ENCODE measurements around the gene SKA1. TPM values are rescaled to one million over a fixed set of nuclear protein-coding genes. Genes with fewer than 3 reads are reported as not detected.

Gene SKA1
- total and polyA plus RNA-seq, 5 donors from 2014 or later, result 0.10 to 2.2 (median 0.88) TPM

- peaks cover 13 to 16% of the 10 kb centered on the region in 2 experiments for H3K9me3 ChIP-seq (ENCODE audit: control insufficient read depth in 2 of 2, low read length in 2 of 2)
- H3K27me3 ChIP-seq (ENCODE audit: control insufficient read depth, insufficient read depth, low read length), result peaks cover 6% of the 10 kb centered on the region
- DNase-seq (no peak), ATAC-seq (ENCODE audit: low read depth in 2 of 2) (no peak)
- Mint-ChIP-seq H3K36me3 (peaks cover 4% of the 10 kb centered on the region), H3K9me3 (peaks cover 0 to 14% (median 7%) of the 10 kb centered on the region in 7 donors), H3K4me1 (peaks cover 4 to 14% (median 8%) of the 10 kb centered on the region in 4 donors), H3K27me3 (peaks cover 27% of the 10 kb centered on the region), H3K27ac (no peak overlapping the region), H3K4me3 (peak overlapping the region in 1 of 4 donors; percentile 4)
- H3K27ac ChIP-seq (ENCODE audit: insufficient read depth, low read length, poor library complexity, severe bottlenecking), result no peak overlapping the region
- H3K36me3 ChIP-seq (ENCODE audit: control insufficient read depth, insufficient read depth, low read length), result no peaks in the 10 kb centered on the region
- peaks cover 13% of the 10 kb centered on the region for H3K4me1 ChIP-seq (ENCODE audit: control insufficient read depth, insufficient read depth, low read length, poor library complexity, severe bottlenecking)
- no peak overlapping the region for H3K4me3 ChIP-seq (ENCODE audit: low read depth, low read length)
Observed at GRCh38 chr18:50372743-50373142, 2.1 kb upstream of the SKA1 start.

DNA sequence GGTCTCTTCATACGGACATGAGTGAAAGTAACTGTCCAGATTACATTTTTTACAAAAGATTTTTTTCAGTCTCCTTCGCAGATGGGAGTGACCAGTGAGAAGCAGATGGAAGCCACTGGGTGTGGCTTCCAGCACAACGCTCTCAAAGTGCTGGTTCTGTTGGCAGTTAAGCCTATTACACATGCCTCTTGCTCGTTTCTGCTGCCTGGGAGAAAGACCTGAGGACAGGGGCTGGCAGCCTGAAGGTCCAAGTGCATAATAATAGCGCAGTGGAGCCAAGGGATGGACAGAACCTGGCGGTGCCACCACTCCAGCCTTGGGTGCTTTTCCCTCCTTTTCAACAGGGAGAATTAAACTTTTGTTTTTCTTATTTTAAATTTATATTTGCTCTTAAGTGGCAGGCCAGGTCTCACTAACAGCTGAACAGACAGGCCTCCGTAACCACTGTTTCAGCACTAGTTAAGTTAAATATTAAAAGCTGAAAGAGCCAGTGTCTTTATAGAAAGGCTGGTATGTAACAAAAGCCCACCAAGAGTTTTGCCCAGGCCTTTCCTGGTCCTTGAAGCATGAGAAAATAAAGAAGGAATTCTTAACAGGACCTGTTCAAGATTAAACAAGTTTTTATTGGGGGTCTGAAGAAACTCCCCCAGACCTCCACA is 1.2 kb upstream of the SKA1 start:
- H3K4me1 ChIP-seq (ENCODE audit: control insufficient read depth, insufficient read depth, low read length, poor library complexity, severe bottlenecking), result peaks cover 13% of the 10 kb centered on the region
- H3K9me3 ChIP-seq (ENCODE audit: control insufficient read depth in 2 of 2, low read length in 2 of 2), result peaks cover 13 to 16% of the 10 kb centered on the region in 2 experiments
- peak overlapping the region in 2 of 4 donors; percentile 78 to 91 for H3K4me3 Mint-ChIP-seq
- peaks cover 23% of the 10 kb centered on the region for H3K27me3 Mint-ChIP-seq
- H3K36me3 Mint-ChIP-seq, result peaks cover 4% of the 10 kb centered on the region
- no peaks in the 10 kb centered on the region for H3K36me3 ChIP-seq (ENCODE audit: control insufficient read depth, insufficient read depth, low read length)
- peak overlapping the region in 1 of 3 donors; percentile 87 for H3K27ac Mint-ChIP-seq
- H3K27me3 ChIP-seq (ENCODE audit: control insufficient read depth, insufficient read depth, low read length), result peaks cover 6% of the 10 kb centered on the region
- peaks cover 4 to 14% (median 8%) of the 10 kb centered on the region in 4 donors for H3K4me1 Mint-ChIP-seq
- no peak for DNase-seq
- H3K4me3 ChIP-seq (ENCODE audit: low read depth, low read length), result peak overlapping the region; percentile 86
- peaks cover 0 to 14% (median 7%) of the 10 kb centered on the region in 7 donors for H3K9me3 Mint-ChIP-seq
- no peak for ATAC-seq (ENCODE audit: low read depth in 2 of 2)
- H3K27ac ChIP-seq (ENCODE audit: insufficient read depth, low read length, poor library complexity, severe bottlenecking), result no peak overlapping the region

DNA sequence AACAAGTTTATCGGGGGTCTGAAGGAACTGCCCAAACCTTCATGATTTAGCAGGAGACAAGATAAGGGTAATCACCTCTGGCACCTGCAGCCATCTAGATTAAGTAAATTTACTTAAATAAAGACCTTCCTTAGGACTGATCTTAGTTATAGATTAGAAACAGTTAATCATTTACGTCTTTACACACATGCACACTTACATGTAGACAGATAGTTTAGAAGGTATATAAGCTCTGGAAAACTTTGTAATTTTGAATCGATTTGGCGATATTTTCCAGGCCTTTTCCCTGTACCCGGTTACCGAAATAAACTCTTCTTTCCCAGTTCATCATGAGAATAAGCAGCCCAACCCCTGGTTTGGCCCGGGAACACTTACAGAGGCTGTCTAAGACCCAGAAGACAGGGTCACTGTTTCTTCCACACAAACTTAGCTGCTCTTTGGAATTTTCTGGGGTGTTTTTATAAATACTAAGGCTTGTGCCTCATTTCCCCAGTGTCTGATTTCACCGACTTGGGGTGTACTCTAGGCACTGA is 560 bp upstream of the SKA1 start:
- Histone ChIP-seq H3K27ac (ENCODE audit: insufficient read depth, low read length, poor library complexity, severe bottlenecking) (peak overlapping the region; percentile 70), H3K27me3 (ENCODE audit: control insufficient read depth, insufficient read depth, low read length) (peaks cover 5% of the 10 kb centered on the region), H3K36me3 (ENCODE audit: control insufficient read depth, insufficient read depth, low read length) (no peaks in the 10 kb centered on the region), H3K9me3 (ENCODE audit: control insufficient read depth in 2 of 2, low read length in 2 of 2) (peaks cover 11 to 12% of the 10 kb centered on the region in 2 experiments), H3K4me1 (ENCODE audit: control insufficient read depth, insufficient read depth, low read length, poor library complexity, severe bottlenecking) (peaks cover 13% of the 10 kb centered on the region), H3K4me3 (ENCODE audit: low read depth, low read length) (peak overlapping the region; percentile 86)
- Mint-ChIP-seq H3K4me1 (peaks cover 4 to 14% (median 8%) of the 10 kb centered on the region in 4 donors), H3K27me3 (peaks cover 19% of the 10 kb centered on the region), H3K9me3 (peaks cover 0 to 11% (median 7%) of the 10 kb centered on the region in 7 donors), H3K4me3 (peak overlapping the region; percentile 78 to 91 (median 89)), H3K27ac (peak overlapping the region; percentile 76 to 87 (median 85)), H3K36me3 (peaks cover 4% of the 10 kb centered on the region)
- DNase-seq (no peak), ATAC-seq (ENCODE audit: low read depth in 2 of 2) (no peak)

- Histone ChIP-seq H3K27ac (ENCODE audit: insufficient read depth, low read length, poor library complexity, severe bottlenecking) (no peak overlapping the region), H3K36me3 (ENCODE audit: control insufficient read depth, insufficient read depth, low read length) (no peaks in the 10 kb centered on the region), H3K4me1 (ENCODE audit: control insufficient read depth, insufficient read depth, low read length, poor library complexity, severe bottlenecking) (peaks cover 13% of the 10 kb centered on the region), H3K4me3 (ENCODE audit: low read depth, low read length) (no peak overlapping the region), H3K27me3 (ENCODE audit: control insufficient read depth, insufficient read depth, low read length) (no peaks in the 10 kb centered on the region), H3K9me3 (ENCODE audit: control insufficient read depth in 2 of 2, low read length in 2 of 2) (no peaks in the 10 kb centered on the region)
- H3K27me3 Mint-ChIP-seq, result no peaks in the 10 kb centered on the region
- ATAC-seq (ENCODE audit: low read depth in 2 of 2) (no peak), DNase-seq (no peak)
- no peak overlapping the region for H3K27ac Mint-ChIP-seq
- H3K4me1 Mint-ChIP-seq, result peaks cover 4 to 14% (median 8%) of the 10 kb centered on the region in 4 donors
- H3K36me3 Mint-ChIP-seq, result no peaks in the 10 kb centered on the region
- H3K4me3 Mint-ChIP-seq, result no peak overlapping the region
- H3K9me3 Mint-ChIP-seq, result peaks cover 0 to under 1% (median 0%) of the 10 kb centered on the region in 7 donors
Observed at GRCh38 chr18:50377061-50377798, 2.4 kb downstream of the SKA1 start.

- Histone ChIP-seq H3K27me3 (ENCODE audit: control insufficient read depth, insufficient read depth, low read length) (no peaks in the 10 kb centered on the region), H3K36me3 (ENCODE audit: control insufficient read depth, insufficient read depth, low read length) (no peaks in the 10 kb centered on the region), H3K27ac (ENCODE audit: insufficient read depth, low read length, poor library complexity, severe bottlenecking) (no peak overlapping the region), H3K4me1 (ENCODE audit: control insufficient read depth, insufficient read depth, low read length, poor library complexity, severe bottlenecking) (no peaks in the 10 kb centered on the region), H3K4me3 (ENCODE audit: low read depth, low read length) (no peak overlapping the region), H3K9me3 (ENCODE audit: control insufficient read depth in 2 of 2, low read length in 2 of 2) (no peaks in the 10 kb centered on the region)
- Mint-ChIP-seq H3K27ac (no peak overlapping the region), H3K36me3 (no peaks in the 10 kb centered on the region), H3K9me3 (no peaks in the 10 kb centered on the region), H3K27me3 (no peaks in the 10 kb centered on the region), H3K4me3 (no peak overlapping the region), H3K4me1 (peaks cover 0 to 6% (median 0%) of the 10 kb centered on the region in 4 donors)
- no peak for ATAC-seq (ENCODE audit: low read depth in 2 of 2)
- DNase-seq, result no peak
Observed at GRCh38 chr18:50388988-50389387, 14.1 kb downstream of the SKA1 start.

GRCh38 chr18:50393802-50394201 is 19.0 kb downstream of the SKA1 start:
- Mint-ChIP-seq H3K36me3 (peaks cover 5% of the 10 kb centered on the region), H3K27me3 (peaks cover 12% of the 10 kb centered on the region), H3K4me3 (no peak overlapping the region), H3K9me3 (no peaks in the 10 kb centered on the region), H3K4me1 (peaks cover 2 to 6% (median 3%) of the 10 kb centered on the region in 4 donors), H3K27ac (no peak overlapping the region)
- H3K27me3 ChIP-seq (ENCODE audit: control insufficient read depth, insufficient read depth, low read length), result no peaks in the 10 kb centered on the region
- ATAC-seq (ENCODE audit: low read depth in 2 of 2), result no peak
- H3K9me3 ChIP-seq (ENCODE audit: control insufficient read depth in 2 of 2, low read length in 2 of 2), result no peaks in the 10 kb centered on the region
- H3K27ac ChIP-seq (ENCODE audit: insufficient read depth, low read length, poor library complexity, severe bottlenecking), result no peak overlapping the region
- DNase-seq, result no peak
- H3K36me3 ChIP-seq (ENCODE audit: control insufficient read depth, insufficient read depth, low read length), result no peaks in the 10 kb centered on the region
- no peak overlapping the region for H3K4me3 ChIP-seq (ENCODE audit: low read depth, low read length)
- no peaks in the 10 kb centered on the region for H3K4me1 ChIP-seq (ENCODE audit: control insufficient read depth, insufficient read depth, low read length, poor library complexity, severe bottlenecking)

GRCh38 chr18:50395093-50395492 is 20.2 kb downstream of the SKA1 start:
- no peaks in the 10 kb centered on the region for H3K36me3 ChIP-seq (ENCODE audit: control insufficient read depth, insufficient read depth, low read length)
- Mint-ChIP-seq H3K4me3 (no peak overlapping the region), H3K9me3 (no peaks in the 10 kb centered on the region), H3K27ac (peak overlapping the region in 1 of 3 donors; percentile 95), H3K27me3 (peaks cover 17% of the 10 kb centered on the region), H3K4me1 (peaks cover under 1 to 4% (median 3%) of the 10 kb centered on the region in 4 donors), H3K36me3 (peaks cover 5% of the 10 kb centered on the region)
- ATAC-seq (ENCODE audit: low read depth in 2 of 2), result no peak
- DNase-seq, result no peak
- no peaks in the 10 kb centered on the region for H3K9me3 ChIP-seq (ENCODE audit: control insufficient read depth in 2 of 2, low read length in 2 of 2)
- no peak overlapping the region for H3K27ac ChIP-seq (ENCODE audit: insufficient read depth, low read length, poor library complexity, severe bottlenecking)
- H3K4me3 ChIP-seq (ENCODE audit: low read depth, low read length), result no peak overlapping the region
- no peaks in the 10 kb centered on the region for H3K27me3 ChIP-seq (ENCODE audit: control insufficient read depth, insufficient read depth, low read length)
- no peaks in the 10 kb centered on the region for H3K4me1 ChIP-seq (ENCODE audit: control insufficient read depth, insufficient read depth, low read length, poor library complexity, severe bottlenecking)
